IPS-20b (cell line): ENCODE data around the gene LIN28A.
A peak's percentile ranks its signal among the peaks of the same experiment; 100 is the strongest.

Source experiments
- H3K27ac ChIP-seq: one replicate; pipeline ENCODE4 v1.5.1; 2013; ENCODE audit warnings: low read length
- H3K27me3 ChIP-seq: 2 replicates; pipeline ENCODE4 v1.6.1; 2013; ENCODE audit warnings: mild to moderate bottlenecking, low read length, inconsistent platforms; ENCODE audit not compliant: insufficient read depth
- H3K36me3 ChIP-seq: 2 replicates; pipeline ENCODE4 v1.6.1; 2013; ENCODE audit warnings: low read depth, mild to moderate bottlenecking, inconsistent platforms, low read length, moderate library complexity; ENCODE audit not compliant: insufficient read depth
- H3K4me1 ChIP-seq: 2 replicates; pipeline ENCODE4 v1.6.1; 2013; ENCODE audit warnings: mild to moderate bottlenecking, control low read depth, inconsistent platforms, low read length, moderate library complexity; ENCODE audit not compliant: insufficient read depth
- H3K4me3 ChIP-seq: 2 replicates; pipeline ENCODE4 v1.5.1; 2013; ENCODE audit warnings: mild to moderate bottlenecking, low read length, inconsistent platforms
- H3K9ac ChIP-seq: 2 replicates; pipeline ENCODE4 v1.6.1; 2013; ENCODE audit warnings: low read depth, mild to moderate bottlenecking, inconsistent platforms, low read length, moderate library complexity
- H3K9me3 ChIP-seq: 2 replicates; pipeline ENCODE4 v1.6.1; 2013; ENCODE audit warnings: mild to moderate bottlenecking, low read depth, low read length, inconsistent platforms; ENCODE audit not compliant: insufficient read depth

The LIN28A gene

DNA sequence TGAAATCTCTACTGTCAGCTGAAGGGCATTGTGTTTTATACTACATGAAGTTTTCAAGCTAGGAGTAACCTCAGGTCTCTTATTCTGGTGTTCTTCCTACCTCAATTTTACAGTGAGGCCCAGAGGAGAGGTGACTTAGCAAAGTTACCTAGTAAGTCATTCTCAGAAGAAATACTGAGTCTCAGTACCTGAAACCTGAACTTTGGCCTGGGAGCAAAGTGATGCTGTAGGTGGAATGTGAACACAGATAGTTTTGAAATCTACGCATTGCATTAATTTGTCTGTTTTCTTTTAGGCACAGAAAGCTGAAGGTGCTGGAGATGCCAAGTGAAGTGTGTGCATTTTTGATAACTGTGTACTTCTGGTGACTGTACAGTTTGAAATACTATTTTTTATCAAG lies 64.2 kb downstream of the LIN28A start:
- H3K36me3 ChIP-seq = peaks cover 54% of the 10 kb centered on the region
- H3K27ac ChIP-seq = no peak overlapping the region

DNA sequence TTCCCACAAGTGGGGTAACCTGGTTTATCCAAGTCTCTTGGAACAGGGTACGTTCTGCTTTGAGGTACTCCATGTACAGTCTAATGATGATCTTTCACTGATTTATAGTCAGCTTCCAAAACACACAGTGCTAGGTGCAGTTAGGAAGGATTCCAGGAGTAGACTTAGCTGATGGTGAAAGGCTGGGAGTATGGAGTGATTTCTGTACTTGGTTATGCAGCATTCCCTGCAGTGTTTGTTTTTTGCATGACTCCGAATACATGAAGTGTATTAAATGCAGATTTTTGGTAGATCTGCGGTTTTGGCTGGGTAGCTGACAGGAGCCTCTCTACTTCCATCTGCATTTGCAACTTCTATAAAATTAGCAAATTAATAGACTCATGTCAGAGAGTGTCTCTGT lies 65.4 kb downstream of the LIN28A start:
- H3K27ac ChIP-seq = no peak overlapping the region
- no peaks in the 10 kb centered on the region for H3K9me3 ChIP-seq
- H3K9ac ChIP-seq = no peak overlapping the region
- H3K36me3 ChIP-seq = peaks cover 54% of the 10 kb centered on the region
- H3K4me1 ChIP-seq = peaks cover 9% of the 10 kb centered on the region; the same call in 1 of the 2 replicates
- no peak overlapping the region for H3K4me3 ChIP-seq
- H3K27me3 ChIP-seq = peaks cover 2% of the 10 kb centered on the region; the same call in 1 of the 2 replicates

More for the DNA sequence above, 64.2 kb downstream of the LIN28A start:
- Histone ChIP-seq H3K27me3 (peaks cover 8% of the 10 kb centered on the region; the same call in 1 of the 2 replicates), H3K4me1 (peaks cover 13% of the 10 kb centered on the region; the same call in 1 of the 2 replicates), H3K9me3 (no peaks in the 10 kb centered on the region), H3K9ac (no peak overlapping the region), H3K4me3 (peak overlapping the region; percentile 97; the same call in 1 of the 2 replicates)

DNA sequence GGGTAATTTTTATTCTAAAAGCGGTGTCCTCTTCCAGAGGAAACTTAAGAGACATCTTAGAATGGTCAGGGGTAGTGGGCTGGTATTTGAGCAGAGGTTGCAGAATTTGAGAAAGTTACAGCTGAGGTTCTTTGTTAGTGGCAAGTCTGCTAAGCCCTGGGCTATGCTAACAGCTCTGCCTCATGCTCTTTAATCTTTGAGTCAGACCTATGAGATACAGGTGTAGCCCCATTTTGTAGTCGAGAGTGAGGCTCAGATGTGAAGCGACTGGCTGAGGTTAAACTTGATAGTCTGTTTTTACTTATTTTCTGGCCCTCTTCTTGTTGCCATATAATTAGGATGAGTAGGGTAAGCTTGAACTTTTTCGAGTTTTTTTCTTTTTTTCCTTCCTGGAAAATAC lies 66.3 kb downstream of the LIN28A start:
- H3K9ac ChIP-seq = no peak overlapping the region
- H3K4me3 ChIP-seq = no peak overlapping the region
- H3K27me3 ChIP-seq = no peaks in the 10 kb centered on the region
- H3K27ac ChIP-seq = no peak overlapping the region
- peaks cover 9% of the 10 kb centered on the region; the same call in 1 of the 2 replicates for H3K4me1 ChIP-seq
- no peaks in the 10 kb centered on the region for H3K9me3 ChIP-seq
- H3K36me3 ChIP-seq = peaks cover 54% of the 10 kb centered on the region

DNA sequence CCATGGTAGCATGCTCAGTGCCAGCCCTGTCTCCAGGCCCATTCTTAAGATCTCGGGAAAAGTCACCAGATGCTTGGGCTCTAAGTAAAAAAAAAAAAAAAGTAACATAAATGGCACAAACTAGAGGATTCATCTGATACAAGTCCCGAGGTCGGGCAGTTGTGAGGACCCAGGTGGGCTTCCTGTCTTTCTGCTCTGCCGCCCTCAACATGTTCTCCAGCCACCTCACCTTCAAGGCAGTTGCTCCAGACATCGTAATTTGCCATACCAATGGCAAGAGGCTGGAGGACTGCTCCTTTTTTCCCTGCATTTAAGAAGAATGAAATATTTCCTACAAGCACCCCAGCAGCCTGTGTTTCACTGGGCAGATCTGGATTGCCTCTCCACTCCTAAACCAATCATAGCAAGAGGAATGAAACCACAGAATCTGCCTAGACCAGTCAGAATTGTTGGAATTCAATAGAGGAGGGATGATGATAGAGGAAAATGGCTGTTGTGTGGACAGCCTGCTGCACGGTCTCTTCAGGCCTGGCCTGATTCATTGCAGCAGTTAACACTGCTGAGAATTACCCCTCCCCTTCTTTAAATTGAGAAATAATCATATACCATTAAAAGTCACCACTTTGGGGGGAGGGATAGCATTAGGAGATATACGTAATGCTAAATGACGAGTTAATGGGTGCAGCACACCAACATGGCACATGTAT lies 67.0 kb downstream of the LIN28A start:
- Histone ChIP-seq H3K9me3 (no peaks in the 10 kb centered on the region), H3K36me3 (peaks cover 54% of the 10 kb centered on the region), H3K4me3 (no peak overlapping the region), H3K9ac (no peak overlapping the region), H3K27me3 (no peaks in the 10 kb centered on the region), H3K4me1 (peaks cover 9% of the 10 kb centered on the region; the same call in 1 of the 2 replicates), H3K27ac (no peak overlapping the region)

DNA sequence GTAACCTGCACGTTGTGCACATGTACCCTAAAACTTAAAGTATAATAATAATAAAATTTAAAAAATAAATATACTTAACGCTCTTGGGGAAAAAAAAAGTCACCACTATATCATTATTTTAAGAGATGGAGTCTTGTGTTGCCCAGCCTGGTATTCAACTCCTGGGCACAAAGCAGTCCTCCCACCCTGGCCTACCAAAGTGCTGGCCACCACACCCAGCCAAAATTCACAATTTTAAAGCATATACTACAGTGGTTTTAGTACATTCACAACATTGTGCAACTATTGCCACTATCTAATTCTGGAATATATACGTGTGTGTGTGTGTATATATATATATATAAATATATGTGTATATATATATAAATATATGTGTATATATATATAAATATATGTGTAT lies 67.5 kb downstream of the LIN28A start:
- Histone ChIP-seq H3K27me3 (no peaks in the 10 kb centered on the region), H3K4me1 (peaks cover 9% of the 10 kb centered on the region; the same call in 1 of the 2 replicates), H3K9ac (no peak overlapping the region), H3K27ac (no peak overlapping the region), H3K36me3 (peaks cover 54% of the 10 kb centered on the region), H3K4me3 (no peak overlapping the region), H3K9me3 (no peaks in the 10 kb centered on the region)

DNA sequence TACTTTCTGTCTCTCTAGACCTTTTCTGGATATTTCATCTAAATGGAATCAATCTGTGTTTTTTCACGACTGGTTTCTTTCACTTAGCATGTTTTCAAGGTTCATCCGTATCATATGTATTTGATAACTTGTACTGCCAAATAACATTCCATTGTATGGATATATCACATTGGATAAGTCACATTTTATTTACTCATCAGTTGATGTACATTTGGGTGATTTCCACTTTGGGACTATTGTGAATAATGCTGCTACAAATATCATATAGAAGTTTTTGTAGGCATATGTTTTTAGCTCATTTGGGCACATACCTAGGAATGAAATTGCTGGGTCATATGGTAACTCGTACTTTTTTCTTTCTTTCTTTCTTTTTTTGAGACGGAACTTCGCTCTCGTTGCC lies 68.4 kb downstream of the LIN28A start:
- no peaks in the 10 kb centered on the region for H3K9me3 ChIP-seq
- H3K4me1 ChIP-seq = peaks cover 2% of the 10 kb centered on the region; the same call in 1 of the 2 replicates
- H3K9ac ChIP-seq = no peak overlapping the region
- H3K27me3 ChIP-seq = no peaks in the 10 kb centered on the region
- H3K27ac ChIP-seq = no peak overlapping the region
- peaks cover 45% of the 10 kb centered on the region for H3K36me3 ChIP-seq
- no peak overlapping the region for H3K4me3 ChIP-seq
